ENCODE data around the gene SPINK1.
"Not testable (repeated sequence)": the region's sequence is repeated elsewhere in the genome, so short reads cannot be mapped to it uniquely, and the experiment has no call there.

Gene SPINK1

DNA sequence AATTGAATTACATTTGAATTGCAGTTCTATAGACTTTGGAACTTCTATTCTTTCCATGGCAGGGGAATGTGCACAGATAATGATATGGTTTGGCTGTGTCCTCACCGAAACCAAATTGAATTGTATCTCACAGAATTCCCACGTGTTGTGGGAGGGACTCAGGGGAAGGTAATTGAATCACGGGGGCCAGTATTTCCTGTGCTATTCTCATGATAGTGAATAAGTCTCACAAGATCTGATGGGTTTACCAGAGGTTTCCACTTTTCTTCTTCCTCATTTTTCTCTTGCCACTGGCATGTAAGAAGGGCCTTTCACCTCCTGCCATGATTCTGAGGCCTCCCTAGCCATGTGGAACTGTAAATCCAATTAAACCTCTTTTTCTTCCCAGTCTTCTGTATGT, 28.3 kb downstream of the SPINK1 start:
- H3K36me3 ChIP-seq (ENCODE audit: control insufficient read depth in 1 of 2, insufficient read depth in 2 of 2, low read depth in 1 of 2, low read length in 2 of 2); H3K18ac ChIP-seq (ENCODE audit: low read depth in 1 of 2, low read length in 2 of 2); H3K27ac ChIP-seq (ENCODE audit: low read length, poor library complexity, severe bottlenecking); H2BK5ac ChIP-seq (ENCODE audit: low read depth, low read length, poor library complexity, severe bottlenecking); H3K4me3 ChIP-seq (ENCODE audit: insufficient read depth in 1 of 2, low read depth in 1 of 2, low read length in 2 of 2); H3K23ac ChIP-seq (ENCODE audit: low read length in 2 of 2); H3K9ac ChIP-seq (ENCODE audit: low read length); H2BK12ac ChIP-seq (ENCODE audit: low read length in 2 of 2); H3K14ac ChIP-seq (ENCODE audit: low read length in 2 of 2); H3K4me2 ChIP-seq (ENCODE audit: low read length, poor library complexity, severe bottlenecking); H2AFZ ChIP-seq (ENCODE audit: low read depth, low read length); H3K4ac ChIP-seq (ENCODE audit: low read depth in 1 of 2, low read length in 2 of 2); H4K91ac ChIP-seq (ENCODE audit: low read length); H2BK15ac ChIP-seq (ENCODE audit: low read depth, poor library complexity, severe bottlenecking); DNase-seq; H2BK120ac ChIP-seq (ENCODE audit: low read depth, low read length); H3K79me1 ChIP-seq (replicated peaks; ENCODE audit: low read length, poor library complexity, severe bottlenecking); H3K9me3 ChIP-seq (ENCODE audit: control insufficient read depth, low read length); H4K8ac ChIP-seq (ENCODE audit: low read length); H2AK5ac ChIP-seq (ENCODE audit: low read length, severe bottlenecking); H3K4me1 ChIP-seq (ENCODE audit: control insufficient read depth, insufficient read depth, low read depth, low read length); H3K27me3 ChIP-seq (ENCODE audit: control insufficient read depth in 1 of 2, insufficient read depth in 1 of 2, low read length in 2 of 2): not testable (repeated sequence)
- WGBS: 83% methylated on average over 3 of the region's 3 CpGs

DNA sequence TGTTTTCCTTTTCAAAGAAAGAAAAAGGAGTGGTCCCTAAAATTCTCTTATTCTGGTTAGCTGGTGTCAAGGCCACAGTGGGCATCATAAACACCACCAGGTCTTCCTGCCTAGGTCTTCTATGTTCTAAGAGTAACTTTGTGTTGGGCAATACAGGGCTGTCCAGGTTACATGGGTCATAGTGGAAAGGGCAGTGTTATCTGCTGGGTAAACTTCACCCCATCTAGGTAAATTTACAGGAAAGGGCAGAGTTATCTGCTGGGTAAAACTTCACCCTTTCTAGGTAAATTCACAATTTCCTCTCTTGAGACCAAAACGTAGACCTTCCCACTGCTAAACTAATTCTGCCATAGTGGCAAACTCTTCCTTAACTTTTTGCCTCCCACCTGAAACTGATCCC, 30.0 kb downstream of the SPINK1 start:
- no peaks in the 10 kb centered on the region for H3K9me3 ChIP-seq (ENCODE audit: control insufficient read depth, low read length)
- H2AK5ac ChIP-seq (ENCODE audit: low read length, severe bottlenecking): no peak overlapping the region
- no peak overlapping the region for H3K18ac ChIP-seq (ENCODE audit: low read depth in 1 of 2, low read length in 2 of 2)
- H3K4ac ChIP-seq (ENCODE audit: low read depth in 1 of 2, low read length in 2 of 2): no peak overlapping the region
- H3K23ac ChIP-seq (ENCODE audit: low read length in 2 of 2): no peak overlapping the region
- no peak overlapping the region for H2BK12ac ChIP-seq (ENCODE audit: low read length in 2 of 2)
- H3K36me3 ChIP-seq (ENCODE audit: control insufficient read depth in 1 of 2, insufficient read depth in 2 of 2, low read depth in 1 of 2, low read length in 2 of 2): no peaks in the 10 kb centered on the region
- no peak overlapping the region for H2BK5ac ChIP-seq (ENCODE audit: low read depth, low read length, poor library complexity, severe bottlenecking)
- H2AFZ ChIP-seq (ENCODE audit: low read depth, low read length): no peak overlapping the region
- H4K91ac ChIP-seq (ENCODE audit: low read length): no peak overlapping the region
- H3K14ac ChIP-seq (ENCODE audit: low read length in 2 of 2): no peak overlapping the region
- H3K79me1 ChIP-seq (replicated peaks; ENCODE audit: low read length, poor library complexity, severe bottlenecking): no peaks in the 10 kb centered on the region
- H3K27ac ChIP-seq (ENCODE audit: low read length, poor library complexity, severe bottlenecking): no peak overlapping the region
- H2BK120ac ChIP-seq (ENCODE audit: low read depth, low read length): no peak overlapping the region
- H2BK15ac ChIP-seq (ENCODE audit: low read depth, poor library complexity, severe bottlenecking): no peak overlapping the region
- no peak overlapping the region for H3K9ac ChIP-seq (ENCODE audit: low read length)
- peaks cover 0 to 5% of the 10 kb centered on the region in 2 experiments for H3K27me3 ChIP-seq (ENCODE audit: control insufficient read depth in 1 of 2, insufficient read depth in 1 of 2, low read length in 2 of 2)
- DNase-seq: no peak
- H3K4me3 ChIP-seq (ENCODE audit: insufficient read depth in 1 of 2, low read depth in 1 of 2, low read length in 2 of 2): no peak overlapping the region
- H3K4me1 ChIP-seq (ENCODE audit: control insufficient read depth, insufficient read depth, low read depth, low read length): peaks cover 3% of the 10 kb centered on the region
- 54% methylated on average over 1 of the region's 1 CpG for WGBS
- no peak overlapping the region for H4K8ac ChIP-seq (ENCODE audit: low read length)
- H3K4me2 ChIP-seq (ENCODE audit: low read length, poor library complexity, severe bottlenecking): no peak overlapping the region

DNA sequence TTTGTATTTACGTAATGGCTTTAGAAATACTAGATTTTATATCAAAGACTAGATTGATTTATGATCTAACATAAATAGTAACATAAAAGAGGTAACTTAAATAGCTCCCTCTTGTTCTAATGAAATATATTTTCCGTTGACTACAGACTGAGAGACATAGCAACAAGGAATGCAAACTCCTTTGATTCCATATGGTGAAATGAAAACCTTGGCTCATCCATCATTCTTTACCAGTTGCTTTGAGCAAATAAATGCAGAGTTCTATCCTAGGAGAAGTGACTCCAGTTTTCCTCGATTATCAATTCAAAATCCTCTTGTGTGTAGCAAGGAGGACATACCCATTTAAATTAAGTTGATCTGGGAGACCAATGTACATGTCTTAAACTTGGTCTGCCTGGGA, 31.0 kb downstream of the SPINK1 start:
- no peak overlapping the region for H2AK5ac ChIP-seq (ENCODE audit: low read length, severe bottlenecking)
- no peak overlapping the region for H2BK15ac ChIP-seq (ENCODE audit: low read depth, poor library complexity, severe bottlenecking)
- H3K4ac ChIP-seq (ENCODE audit: low read depth in 1 of 2, low read length in 2 of 2): no peak overlapping the region
- no peak overlapping the region for H3K4me2 ChIP-seq (ENCODE audit: low read length, poor library complexity, severe bottlenecking)
- H2BK120ac ChIP-seq (ENCODE audit: low read depth, low read length): no peak overlapping the region
- no peak overlapping the region for H3K4me3 ChIP-seq (ENCODE audit: insufficient read depth in 1 of 2, low read depth in 1 of 2, low read length in 2 of 2)
- H3K9ac ChIP-seq (ENCODE audit: low read length): no peak overlapping the region
- no peaks in the 10 kb centered on the region for H3K36me3 ChIP-seq (ENCODE audit: control insufficient read depth in 1 of 2, insufficient read depth in 2 of 2, low read depth in 1 of 2, low read length in 2 of 2)
- H2BK12ac ChIP-seq (ENCODE audit: low read length in 2 of 2): no peak overlapping the region
- H4K91ac ChIP-seq (ENCODE audit: low read length): no peak overlapping the region
- H3K18ac ChIP-seq (ENCODE audit: low read depth in 1 of 2, low read length in 2 of 2): no peak overlapping the region
- no peak overlapping the region for H3K14ac ChIP-seq (ENCODE audit: low read length in 2 of 2)
- H3K23ac ChIP-seq (ENCODE audit: low read length in 2 of 2): no peak overlapping the region
- H3K79me1 ChIP-seq (replicated peaks; ENCODE audit: low read length, poor library complexity, severe bottlenecking): no peaks in the 10 kb centered on the region
- no peak overlapping the region for H3K27ac ChIP-seq (ENCODE audit: low read length, poor library complexity, severe bottlenecking)
- no peak overlapping the region for H2AFZ ChIP-seq (ENCODE audit: low read depth, low read length)
- H2BK5ac ChIP-seq (ENCODE audit: low read depth, low read length, poor library complexity, severe bottlenecking): no peak overlapping the region
- H3K4me1 ChIP-seq (ENCODE audit: control insufficient read depth, insufficient read depth, low read depth, low read length): peaks cover 3% of the 10 kb centered on the region
- H3K27me3 ChIP-seq (ENCODE audit: control insufficient read depth in 1 of 2, insufficient read depth in 1 of 2, low read length in 2 of 2): peaks cover 0 to 5% of the 10 kb centered on the region in 2 experiments
- DNase-seq: no peak
- no peaks in the 10 kb centered on the region for H3K9me3 ChIP-seq (ENCODE audit: control insufficient read depth, low read length)
- H4K8ac ChIP-seq (ENCODE audit: low read length): no peak overlapping the region
- 71% methylated on average over 2 of the region's 3 CpGs for WGBS

DNA sequence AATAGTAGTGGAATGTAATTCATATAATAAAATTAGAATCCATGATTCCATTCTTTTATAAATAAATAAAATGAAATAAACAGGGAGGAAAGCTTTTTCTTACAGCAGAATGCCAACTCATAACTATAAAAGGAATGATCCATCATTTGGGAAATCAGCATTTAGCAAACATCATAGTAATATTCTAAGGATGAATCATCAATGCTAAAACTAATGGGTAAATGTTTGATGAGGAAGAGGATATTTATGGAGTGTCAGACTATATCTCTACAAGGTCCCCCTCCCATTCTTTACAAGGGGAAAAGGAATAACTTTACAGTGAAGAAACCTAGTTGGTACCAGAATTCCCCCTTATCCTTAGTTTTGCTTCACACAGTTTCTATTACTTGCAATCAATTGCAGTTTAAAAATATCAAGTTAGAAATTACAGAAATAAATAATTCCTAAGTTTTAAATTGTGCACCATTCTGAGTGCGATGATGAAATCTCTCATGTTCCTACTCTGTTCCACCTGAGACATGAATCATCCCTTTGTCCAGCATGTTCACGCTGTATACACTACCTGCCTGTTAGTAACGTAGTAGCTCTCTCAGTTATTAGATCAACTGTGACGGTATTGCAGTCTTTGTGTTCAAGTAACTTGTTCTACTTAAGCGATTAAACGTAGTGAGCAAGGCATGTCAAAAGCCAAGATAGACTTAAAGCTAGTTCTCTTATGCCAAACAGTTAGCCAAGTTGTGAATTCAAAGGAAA, 34.7 kb downstream of the SPINK1 start:
- no peaks in the 10 kb centered on the region for H3K4me1 ChIP-seq (ENCODE audit: control insufficient read depth, insufficient read depth, low read depth, low read length)
- no peak overlapping the region for H2BK15ac ChIP-seq (ENCODE audit: low read depth, poor library complexity, severe bottlenecking)
- no peak overlapping the region for H3K9ac ChIP-seq (ENCODE audit: low read length)
- H3K4me3 ChIP-seq (ENCODE audit: insufficient read depth in 1 of 2, low read depth in 1 of 2, low read length in 2 of 2): no peak overlapping the region
- H3K23ac ChIP-seq (ENCODE audit: low read length in 2 of 2): no peak overlapping the region
- no peak overlapping the region for H2BK120ac ChIP-seq (ENCODE audit: low read depth, low read length)
- H2BK5ac ChIP-seq (ENCODE audit: low read depth, low read length, poor library complexity, severe bottlenecking): no peak overlapping the region
- no peak overlapping the region for H4K8ac ChIP-seq (ENCODE audit: low read length)
- no peak overlapping the region for H2AFZ ChIP-seq (ENCODE audit: low read depth, low read length)
- H3K14ac ChIP-seq (ENCODE audit: low read length in 2 of 2): no peak overlapping the region
- H2AK5ac ChIP-seq (ENCODE audit: low read length, severe bottlenecking): no peak overlapping the region
- no peak overlapping the region for H3K4ac ChIP-seq (ENCODE audit: low read depth in 1 of 2, low read length in 2 of 2)
- no peaks in the 10 kb centered on the region for H3K36me3 ChIP-seq (ENCODE audit: control insufficient read depth in 1 of 2, insufficient read depth in 2 of 2, low read depth in 1 of 2, low read length in 2 of 2)
- DNase-seq: no peak
- H3K27me3 ChIP-seq (ENCODE audit: control insufficient read depth in 1 of 2, insufficient read depth in 1 of 2, low read length in 2 of 2): no peaks in the 10 kb centered on the region
- H4K91ac ChIP-seq (ENCODE audit: low read length): no peak overlapping the region
- no peak overlapping the region for H3K4me2 ChIP-seq (ENCODE audit: low read length, poor library complexity, severe bottlenecking)
- no peaks in the 10 kb centered on the region for H3K9me3 ChIP-seq (ENCODE audit: control insufficient read depth, low read length)
- H2BK12ac ChIP-seq (ENCODE audit: low read length in 2 of 2): no peak overlapping the region
- H3K79me1 ChIP-seq (replicated peaks; ENCODE audit: low read length, poor library complexity, severe bottlenecking): no peaks in the 10 kb centered on the region
- H3K18ac ChIP-seq (ENCODE audit: low read depth in 1 of 2, low read length in 2 of 2): no peak overlapping the region
- 80% methylated on average over 6 of the region's 6 CpGs for WGBS
- no peak overlapping the region for H3K27ac ChIP-seq (ENCODE audit: low read length, poor library complexity, severe bottlenecking)
